ENCODE measurements around the gene RILPL2.
"Not testable (repeated sequence)": the region's sequence is repeated elsewhere in the genome, so short reads cannot be mapped to it uniquely, and the experiment has no call there.

RILPL2 gene

GRCh38 chr12:123450636-123451035 lies 14.2 kb upstream of the RILPL2 start:
- in situ Hi-C loops (cut with MboI; ENCODE audit: low sequenced_read_pairs) = no loop called here

- in situ Hi-C loops (cut with MboI; ENCODE audit: low sequenced_read_pairs) = no loop called here
Measured at GRCh38 chr12:123449856-123450255, 13.4 kb upstream of the RILPL2 start.

- in situ Hi-C loops (cut with MboI; ENCODE audit: low sequenced_read_pairs) = no loop called here
Measured at GRCh38 chr12:123449249-123449733, 12.8 kb upstream of the RILPL2 start.

GRCh38 chr12:123446333-123446713 lies 9.8 kb upstream of the RILPL2 start:
- in situ Hi-C loops (cut with MboI; ENCODE audit: low sequenced_read_pairs) = no loop called here

GRCh38 chr12:123445388-123446332 lies 9.2 kb upstream of the RILPL2 start:
- in situ Hi-C loops (cut with MboI; ENCODE audit: low sequenced_read_pairs) = no loop called here

GRCh38 chr12:123444092-123445026 lies 7.9 kb upstream of the RILPL2 start:
- in situ Hi-C loops (cut with MboI; ENCODE audit: low sequenced_read_pairs) = no loop called here

GRCh38 chr12:123442774-123443173 lies 6.3 kb upstream of the RILPL2 start:
- in situ Hi-C loops (cut with MboI; ENCODE audit: low sequenced_read_pairs) = no loop called here

GRCh38 chr12:123441523-123442164 lies 5.2 kb upstream of the RILPL2 start:
- in situ Hi-C loops (cut with MboI; ENCODE audit: low sequenced_read_pairs) = no loop called here

- in situ Hi-C loops (cut with MboI; ENCODE audit: low sequenced_read_pairs) = no loop called here
Measured at GRCh38 chr12:123435636-123436016, 858 bp downstream of the RILPL2 start.

GRCh38 chr12:123433615-123434014 lies 2.9 kb downstream of the RILPL2 start:
- in situ Hi-C loops (cut with MboI; ENCODE audit: low sequenced_read_pairs) = no loop called here

- in situ Hi-C loops (cut with MboI; ENCODE audit: low sequenced_read_pairs) = not testable (repeated sequence)
Measured at GRCh38 chr12:123431951-123432817, 4.3 kb downstream of the RILPL2 start.

- in situ Hi-C loops (cut with MboI; ENCODE audit: low sequenced_read_pairs) = not testable (repeated sequence)
Measured at GRCh38 chr12:123429101-123429500, 7.4 kb downstream of the RILPL2 start.

- in situ Hi-C loops (cut with MboI; ENCODE audit: low sequenced_read_pairs) = no loop called here
Measured at GRCh38 chr12:123428591-123428990, 7.9 kb downstream of the RILPL2 start.

GRCh38 chr12:123427036-123427769 lies 9.3 kb downstream of the RILPL2 start:
- in situ Hi-C loops (cut with MboI; ENCODE audit: low sequenced_read_pairs) = no loop called here

- in situ Hi-C loops (cut with MboI; ENCODE audit: low sequenced_read_pairs) = no loop called here
Measured at GRCh38 chr12:123421314-123421713, 15.2 kb downstream of the RILPL2 start.

- in situ Hi-C loops (cut with MboI; ENCODE audit: low sequenced_read_pairs) = no loop called here
Measured at GRCh38 chr12:123410041-123410412, 26.5 kb downstream of the RILPL2 start.

- in situ Hi-C loops (cut with MboI; ENCODE audit: low sequenced_read_pairs) = not testable (repeated sequence)
Measured at GRCh38 chr12:123409284-123410040, 27.0 kb downstream of the RILPL2 start.

GRCh38 chr12:123408619-123409018 lies 27.9 kb downstream of the RILPL2 start:
- in situ Hi-C loops (cut with MboI; ENCODE audit: low sequenced_read_pairs) = not testable (repeated sequence)

- in situ Hi-C loops (cut with MboI; ENCODE audit: low sequenced_read_pairs) = not testable (repeated sequence)
Measured at GRCh38 chr12:123407934-123408333, 28.6 kb downstream of the RILPL2 start.
